DOHH2 (cell line): Measurements from ENCODE around the gene CCND2.

Experiments used
- CTCF ChIP-seq: fragments of 200-600 bp; sonication (generic); IDR thresholded peaks from one replicate; pipeline ENCODE4 v1.5.1; 2014; ENCODE audit warnings: antibody characterized with exemption, mild to moderate bottlenecking, low read depth, low read length; ENCODE audit not compliant: poor library complexity, severe bottlenecking
- EZH2phosphoT487 ChIP-seq: fragments of 200-600 bp; sonication (generic); IDR thresholded peaks from 2 replicates; pipeline ENCODE4 v1.6.1; 2017; ENCODE audit warnings: borderline replicate concordance, mild to moderate bottlenecking, antibody characterized with exemption, low read length, moderate library complexity, mixed read lengths

DNA sequence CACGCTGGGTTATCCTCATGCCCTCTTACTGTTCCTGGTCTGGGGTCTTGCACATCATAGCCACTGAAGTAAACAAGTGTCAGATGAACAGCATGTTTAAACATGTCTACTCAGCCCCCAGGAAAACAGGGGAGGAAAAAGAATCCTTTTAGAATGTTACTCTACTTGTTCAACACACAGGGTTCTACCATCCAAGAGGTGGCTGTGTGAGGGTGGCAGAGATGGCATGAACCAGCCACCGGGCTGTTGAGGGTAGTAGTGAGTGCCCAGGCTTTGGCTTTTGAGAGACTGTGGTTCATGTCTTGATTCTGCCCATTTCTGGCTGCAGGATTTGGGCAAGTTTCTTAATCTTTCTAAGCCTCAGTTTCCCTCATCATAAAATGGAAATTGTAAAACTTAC, 21.6 kb upstream of the CCND2 start:
- TF ChIP-seq CTCF = no peak
- TF ChIP-seq EZH2phosphoT487 = no peak
